Astrocyte of the spinal cord (primary cell): Measurements from ENCODE around the gene APOBEC3H.

Source experiments
- DNase-seq: peaks from one replicate; pipeline ENCODE4 v3.0.0; 2011; ENCODE audit warnings: low read depth, low spot score
- H3K4me3 ChIP-seq: 2 replicates; pipeline ENCODE4 v1.5.1; 2011; ENCODE audit warnings: low read depth, mild to moderate bottlenecking, low read length, moderate library complexity
- in situ Hi-C: cut with HindIII; loops from 2 replicates; pipeline ENCODE4 v1.10.0; 2017; ENCODE audit warnings: low sequenced_read_pairs
- TF ChIP-seq, protein P1 (sequence below): IDR thresholded peaks from 2 replicates; pipeline ENCODE4 v1.5.1; 2012; ENCODE audit warnings: low read depth, mild to moderate bottlenecking, low read length, inconsistent platforms

The APOBEC3H gene

DNA sequence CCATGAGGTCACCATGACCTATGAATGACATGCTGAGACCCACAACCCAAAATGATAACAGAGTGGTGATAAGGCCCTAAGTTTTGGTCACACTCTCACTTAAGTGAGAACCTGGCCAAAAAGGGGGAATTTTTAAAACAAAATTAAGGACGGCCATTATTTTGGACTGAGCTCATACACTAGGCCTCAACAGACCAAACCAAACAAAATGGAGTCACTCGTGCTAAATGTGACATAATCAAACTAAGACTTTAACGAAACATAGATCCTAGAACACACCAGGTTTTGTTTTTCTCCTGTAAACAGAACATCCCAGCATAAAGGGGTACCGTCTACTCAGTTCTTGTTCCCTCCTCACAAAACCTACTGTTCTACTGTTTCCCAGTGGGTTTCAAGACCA lies 11.4 kb downstream of the APOBEC3H start:
- no peak overlapping the region for H3K4me3 ChIP-seq
- in situ Hi-C loops: no loop called here
- TF ChIP-seq, protein P1, sequence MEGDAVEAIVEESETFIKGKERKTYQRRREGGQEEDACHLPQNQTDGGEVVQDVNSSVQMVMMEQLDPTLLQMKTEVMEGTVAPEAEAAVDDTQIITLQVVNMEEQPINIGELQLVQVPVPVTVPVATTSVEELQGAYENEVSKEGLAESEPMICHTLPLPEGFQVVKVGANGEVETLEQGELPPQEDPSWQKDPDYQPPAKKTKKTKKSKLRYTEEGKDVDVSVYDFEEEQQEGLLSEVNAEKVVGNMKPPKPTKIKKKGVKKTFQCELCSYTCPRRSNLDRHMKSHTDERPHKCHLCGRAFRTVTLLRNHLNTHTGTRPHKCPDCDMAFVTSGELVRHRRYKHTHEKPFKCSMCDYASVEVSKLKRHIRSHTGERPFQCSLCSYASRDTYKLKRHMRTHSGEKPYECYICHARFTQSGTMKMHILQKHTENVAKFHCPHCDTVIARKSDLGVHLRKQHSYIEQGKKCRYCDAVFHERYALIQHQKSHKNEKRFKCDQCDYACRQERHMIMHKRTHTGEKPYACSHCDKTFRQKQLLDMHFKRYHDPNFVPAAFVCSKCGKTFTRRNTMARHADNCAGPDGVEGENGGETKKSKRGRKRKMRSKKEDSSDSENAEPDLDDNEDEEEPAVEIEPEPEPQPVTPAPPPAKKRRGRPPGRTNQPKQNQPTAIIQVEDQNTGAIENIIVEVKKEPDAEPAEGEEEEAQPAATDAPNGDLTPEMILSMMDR: no peak
- DNase-seq: no peak

- H3K4me3 ChIP-seq: no peak overlapping the region
- in situ Hi-C loops: no loop called here
- no peak for DNase-seq
- TF ChIP-seq, protein P1: no peak
These were observed 12.3 kb downstream of the APOBEC3H start for GRCh38 chr22:39109361-39109760.

GRCh38 chr22:39110631-39111561 lies 13.9 kb downstream of the APOBEC3H start:
- in situ Hi-C loops: no loop called here
- DNase-seq: no peak
- TF ChIP-seq, protein P1: no peak
- H3K4me3 ChIP-seq: no peak overlapping the region

DNA sequence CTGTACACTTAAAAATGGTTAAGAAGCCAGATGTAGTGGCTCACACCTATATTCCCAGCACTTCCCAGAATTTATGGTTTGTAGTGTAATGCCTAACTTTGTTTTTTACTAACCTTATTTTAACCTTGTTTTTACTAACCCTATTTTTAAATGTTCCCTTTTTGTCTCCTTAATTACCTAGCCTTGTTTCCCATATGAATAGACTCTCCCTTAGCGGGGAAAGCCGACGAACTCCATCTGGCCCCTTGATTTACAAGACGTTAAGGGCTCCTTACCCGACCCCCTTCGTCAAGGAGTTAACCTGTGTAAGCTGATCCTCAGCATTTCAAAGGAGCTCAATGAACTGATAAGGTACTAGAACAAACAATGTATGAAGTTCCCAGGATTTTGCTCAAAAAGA lies 17.1 kb downstream of the APOBEC3H start:
- in situ Hi-C loops: no loop called here
- TF ChIP-seq, protein P1: no peak
- no peak overlapping the region for H3K4me3 ChIP-seq
- no peak for DNase-seq

- in situ Hi-C loops: no loop called here
These were observed 18.5 kb downstream of the APOBEC3H start for GRCh38 chr22:39115570-39115969.

GRCh38 chr22:39115977-39116621 lies 19.1 kb downstream of the APOBEC3H start:
- TF ChIP-seq, protein P1: no peak

More at GRCh38 chr22:39115570-39115969, 18.5 kb downstream of the APOBEC3H start:
- H3K4me3 ChIP-seq: no peak overlapping the region
- TF ChIP-seq, protein P1: no peak
- DNase-seq: no peak

More at GRCh38 chr22:39115977-39116621, 19.1 kb downstream of the APOBEC3H start:
- no peak overlapping the region for H3K4me3 ChIP-seq
- no peak for DNase-seq
- in situ Hi-C loops: no loop called here
